GM10266 (cell line): Measurements from ENCODE around the gene DACH1.

Experiments
- DNase-seq: peaks from one replicate; pipeline ENCODE4 v3.0.0; 2012; ENCODE audit errors: extremely low spot score
- CTCF ChIP-seq: IDR thresholded peaks from 2 replicates; pipeline ENCODE4 v1.5.1; 2012; ENCODE audit warnings: mild to moderate bottlenecking, low read depth; ENCODE audit not compliant: control insufficient read depth, insufficient read depth; ENCODE audit errors: missing control alignments

Gene DACH1

DNA sequence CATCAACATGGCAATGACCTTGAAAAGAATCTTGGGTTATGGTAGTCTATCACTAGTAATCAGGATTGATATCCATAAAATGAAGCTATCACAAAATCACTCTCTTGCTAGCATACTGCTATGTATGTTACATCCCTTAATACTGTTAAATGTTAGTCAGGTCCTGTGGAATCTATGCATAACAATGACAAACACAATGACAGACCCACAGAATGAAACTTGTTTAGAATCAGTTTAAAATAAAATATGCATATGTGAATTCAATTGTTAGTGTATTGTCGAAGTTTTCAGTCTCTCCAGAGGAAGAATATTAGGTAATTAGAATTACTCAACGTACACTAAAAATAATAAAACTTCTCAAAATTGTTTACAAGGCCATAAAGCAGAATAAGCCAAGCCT is 137.6 kb downstream of the DACH1 start:
- no peak for DNase-seq
- no peak for TF ChIP-seq CTCF

DNA sequence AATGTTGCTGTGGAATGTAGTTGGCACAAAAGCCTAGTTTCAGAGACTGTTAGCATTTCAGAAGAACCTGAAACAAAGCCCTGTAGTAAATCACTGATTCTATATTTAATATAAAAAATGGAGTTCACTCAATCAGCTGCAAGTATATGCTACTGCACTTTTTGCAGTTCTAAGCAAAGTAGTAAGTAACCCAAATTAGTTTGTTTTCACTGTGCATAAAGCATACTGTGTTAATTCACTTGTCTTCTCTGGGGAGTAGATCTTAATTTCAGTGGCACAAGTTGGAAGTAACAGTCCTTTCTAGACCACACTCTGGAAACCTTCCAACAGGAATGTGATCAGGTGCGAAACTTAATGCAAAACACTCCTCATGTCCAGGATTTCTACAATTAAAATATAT is 139.3 kb downstream of the DACH1 start:
- TF ChIP-seq CTCF: no peak
- DNase-seq: no peak

GRCh38 chr13:71727042-71727441 is 140.0 kb downstream of the DACH1 start:
- no peak for TF ChIP-seq CTCF

DNA sequence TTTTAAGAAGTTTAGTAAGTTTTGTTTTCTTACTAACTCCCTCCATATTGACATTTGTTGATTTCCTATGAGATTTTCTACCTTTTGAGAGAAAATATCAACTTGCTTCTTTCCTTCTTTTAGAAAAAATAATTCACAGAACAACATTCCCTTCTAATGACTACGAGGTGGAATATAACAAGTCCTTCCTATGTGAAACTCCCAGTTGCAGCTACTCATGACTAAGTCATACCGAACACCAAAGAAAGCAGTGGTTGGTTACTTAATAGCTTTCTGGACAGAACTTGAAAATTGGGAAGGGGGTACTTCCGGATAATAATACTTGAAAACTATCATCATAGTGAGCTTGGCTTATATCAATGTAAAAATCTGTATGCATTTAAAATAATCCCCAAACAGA is 144.8 kb downstream of the DACH1 start:
- no peak for TF ChIP-seq CTCF
- no peak for DNase-seq

More at GRCh38 chr13:71727042-71727441, 140.0 kb downstream of the DACH1 start:
- DNase-seq: no peak

DNA sequence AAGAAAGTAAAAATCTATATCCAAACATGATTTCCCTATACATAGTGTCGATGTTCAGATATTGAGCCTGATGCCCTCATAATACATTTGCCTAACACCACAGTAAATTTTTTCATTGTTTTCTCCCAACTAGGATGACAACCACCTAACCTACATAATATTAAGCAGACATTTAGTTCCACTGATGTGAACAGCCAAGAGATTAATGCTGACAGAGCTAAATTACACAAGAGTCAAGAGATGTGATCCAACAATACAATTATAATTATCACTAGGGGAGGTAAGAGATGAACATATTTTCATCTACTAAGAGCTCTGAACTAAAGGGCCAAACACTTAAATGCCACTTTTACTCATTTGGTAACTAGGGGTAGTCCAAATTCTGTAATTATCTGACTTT is 145.9 kb downstream of the DACH1 start:
- DNase-seq: no peak
- TF ChIP-seq CTCF: no peak

DNA sequence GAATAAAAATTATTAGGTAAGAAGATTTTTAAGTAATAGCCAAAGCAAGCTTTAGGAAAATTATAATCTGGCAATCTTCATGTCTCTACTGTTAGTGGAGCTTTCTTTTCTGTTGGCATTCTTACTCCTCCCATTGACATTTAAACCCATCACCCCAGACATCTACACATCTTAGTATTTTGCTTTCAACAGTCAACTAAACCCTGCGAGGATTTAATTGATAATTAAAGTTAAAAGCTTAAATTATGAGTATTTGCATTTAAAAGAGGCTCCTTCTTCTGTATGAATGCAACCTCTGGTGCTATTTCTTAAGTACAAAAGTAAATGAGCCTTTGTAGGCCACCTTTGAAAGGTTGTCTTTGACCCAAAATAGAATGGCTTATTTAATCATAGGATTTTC is 148.1 kb downstream of the DACH1 start:
- no peak for TF ChIP-seq CTCF
- DNase-seq: no peak

- DNase-seq: no peak
- no peak for TF ChIP-seq CTCF
Measured at GRCh38 chr13:71714802-71715375, 152.1 kb downstream of the DACH1 start.
